SK-N-SH (cell line): Measurements from ENCODE around the gene ZDHHC14. TPM values are rescaled to one million over a fixed set of nuclear protein-coding genes. Genes with fewer than 3 reads are reported as not detected.

Experiments
- CTCF ChIA-PET: fragments of 300-600, 350-600 bp; formaldehyde crosslinking; extraction: SDS; loops from one replicate; lab custom pipeline; 2021; lab: Yijun Ruan, JAX
- POLR2A ChIA-PET: fragments of 350-600 bp; sonication (Branson Sonifier 250); formaldehyde crosslinking; extraction: SDS; loops from one replicate; lab custom pipeline; 2020; ENCODE audit warnings: antibody characterized with exemption, inconsistent platforms; lab: Yijun Ruan, JAX
- DNase-seq: peaks from one replicate; pipeline ENCODE4 v3.0.0; 2012
- H2AFZ ChIP-seq: fragments of 200-600 bp; sonication (generic); 2 replicates; pipeline ENCODE4 v1.8.1; 2016; ENCODE audit warnings: antibody characterized with exemption, mild to moderate bottlenecking, low read depth
- H3F3A ChIP-seq: fragments of 200-600 bp; sonication (generic); replicated peaks from 2 replicates; pipeline ENCODE3; 2016; ENCODE audit warnings: antibody characterized with exemption, mild to moderate bottlenecking; ENCODE audit not compliant: insufficient read depth
- H3K27ac ChIP-seq, 2 experiments: fragments of 200-500 bp in 1 of 2; fragments of 200-600 bp in 1 of 2; sonication (Bioruptor generic) in 1 of 2; sonication (generic), shearing (Covaris generic) in 1 of 2; 2 replicates each; pipeline versions ENCODE4 v1.5.1 to v1.6.1; 2014 to 2016; ENCODE audit warnings: low read depth in 2 of 2, inconsistent platforms in 1 of 2, low read length in 1 of 2, mild to moderate bottlenecking in 1 of 2, mixed read lengths in 1 of 2
- H3K27me3 ChIP-seq: fragments of 200-600 bp; sonication (generic), shearing (Covaris generic); 2 replicates; pipeline ENCODE4 v1.6.1; 2016; ENCODE audit warnings: mixed run types; ENCODE audit not compliant: insufficient read depth
- H3K36me3 ChIP-seq, 2 experiments: fragments of 200-500 bp in 1 of 2; fragments of 200-600 bp in 1 of 2; sonication (Bioruptor generic) in 1 of 2; sonication (generic) in 1 of 2; replicated peaks in 1 of 2; 2 replicates each; pipeline versions ENCODE3 to v1.5.1; 2014 to 2016; ENCODE audit warnings: low read length in 1 of 2, mild to moderate bottlenecking in 1 of 2; ENCODE audit not compliant: insufficient read depth in 2 of 2, control insufficient read depth in 1 of 2
- H3K4me1 ChIP-seq, 2 experiments: fragments of 200-500 bp in 1 of 2; fragments of 200-600 bp in 1 of 2; sonication (Bioruptor generic) in 1 of 2; sonication (generic), shearing (Covaris generic) in 1 of 2; 2 replicates each; pipeline versions ENCODE4 v1.5.1 to v1.6.1; 2014 to 2016; ENCODE audit warnings: low read depth in 1 of 2, low read length in 1 of 2, mixed run types in 1 of 2; ENCODE audit not compliant: insufficient read depth in 2 of 2, control insufficient read depth in 1 of 2
- H3K4me2 ChIP-seq: fragments of 200-600 bp; sonication (generic), shearing (Covaris generic); 2 replicates; pipeline ENCODE4 v1.6.1; 2017; ENCODE audit warnings: mixed run types
- H3K4me3 ChIP-seq, 2 experiments: fragments of 200-500 bp in 1 of 2; fragments of 200-600 bp in 1 of 2; sonication (Bioruptor generic) in 1 of 2; sonication (generic), shearing (Covaris generic) in 1 of 2; 2 replicates each; pipeline versions ENCODE4 v1.5.1 to v1.8.1; 2014 to 2016; ENCODE audit warnings: low read depth in 2 of 2, inconsistent platforms in 1 of 2, low read length in 1 of 2, mild to moderate bottlenecking in 1 of 2, mixed read lengths in 1 of 2, moderate library complexity in 1 of 2
- H3K79me2 ChIP-seq: fragments of 200-600 bp; sonication (generic); 2 replicates; pipeline ENCODE4 v1.8.1; 2017; ENCODE audit warnings: mild to moderate bottlenecking; ENCODE audit not compliant: insufficient read depth
- H3K9ac ChIP-seq: fragments of 200-600 bp; sonication (generic); 2 replicates; pipeline ENCODE4 v1.6.1; 2017; ENCODE audit warnings: mixed run types
- H3K9me2 ChIP-seq: fragments of 200-600 bp; sonication (generic); 2 replicates; pipeline ENCODE4 v1.6.1; 2017; ENCODE audit warnings: mixed run types
- H3K9me3 ChIP-seq: fragments of 200-600 bp; sonication (generic); 2 replicates; pipeline ENCODE4 v1.6.1; 2017; ENCODE audit warnings: mixed run types, mild to moderate bottlenecking, moderate library complexity
- H4K20me1 ChIP-seq: fragments of 200-600 bp; sonication (generic); 2 replicates; pipeline ENCODE4 v1.6.1; 2017; ENCODE audit warnings: mild to moderate bottlenecking, mixed run types; ENCODE audit not compliant: insufficient read depth
- FOSL2 ChIP-seq: IDR thresholded peaks from 2 replicates; pipeline ENCODE4 v1.4.0; 2012; ENCODE audit warnings: low read depth, mild to moderate bottlenecking, moderate library complexity, borderline replicate concordance
- GABPA ChIP-seq: IDR thresholded peaks from 2 replicates; pipeline ENCODE4 v1.4.0; 2012; ENCODE audit warnings: low read depth, mild to moderate bottlenecking
- JUND ChIP-seq: IDR thresholded peaks from 2 replicates; pipeline ENCODE4 v1.4.0; 2012
- MAX ChIP-seq: IDR thresholded peaks from 2 replicates; pipeline ENCODE4 v1.4.0; 2012; ENCODE audit warnings: low read depth
- MXI1 ChIP-seq: IDR thresholded peaks from 2 replicates; pipeline ENCODE4 v1.6.1; 2012; ENCODE audit warnings: mild to moderate bottlenecking, low read depth, low read length, improper control_type of control experiment
- NRF1 ChIP-seq: IDR thresholded peaks from 2 replicates; pipeline ENCODE4 v1.6.1; 2012; ENCODE audit warnings: low read depth, mild to moderate bottlenecking, low read length
- PBX3 ChIP-seq: IDR thresholded peaks from 2 replicates; pipeline ENCODE4; 2012
- POLR2AphosphoS5 ChIP-seq: IDR thresholded peaks from 2 replicates; pipeline ENCODE4 v1.6.1; 2012; ENCODE audit warnings: low read depth, low read length
- RCOR1 ChIP-seq: fragments of 150-350 bp; IDR thresholded peaks from 2 replicates; pipeline ENCODE4 v1.6.1; 2017; ENCODE audit warnings: antibody characterized with exemption, low read length
- REST ChIP-seq: IDR thresholded peaks from 2 replicates; pipeline ENCODE4 v1.6.1; 2012; ENCODE audit warnings: mild to moderate bottlenecking, low read depth, low read length, moderate library complexity
- RXRA ChIP-seq: IDR thresholded peaks from 2 replicates; pipeline ENCODE4 v1.4.0; 2012; ENCODE audit warnings: low read depth, mild to moderate bottlenecking, borderline replicate concordance
- TAF1 ChIP-seq: IDR thresholded peaks from 2 replicates; pipeline ENCODE4 v1.6.1; 2012; ENCODE audit warnings: low read depth, mild to moderate bottlenecking, low read length, moderate library complexity, borderline replicate concordance
- TCF12 ChIP-seq: IDR thresholded peaks from 2 replicates; pipeline ENCODE4 v1.4.0; 2012
- TEAD4 ChIP-seq: IDR thresholded peaks from 2 replicates; pipeline ENCODE4 v1.4.0; 2012; ENCODE audit warnings: mild to moderate bottlenecking, borderline replicate concordance; ENCODE audit not compliant: insufficient read depth
- YY1 ChIP-seq: IDR thresholded peaks from 2 replicates; pipeline ENCODE4 v1.4.0; 2012; ENCODE audit warnings: low read depth, mild to moderate bottlenecking
- WGBS: methylation state at CpG from one replicate; pipeline ENCODE4 v1.1.6; 2017; ENCODE audit warnings: low lambda C conversion rate; 5-methylcytosine and 5-hydroxymethylcytosine counted together
- polyA plus RNA-seq, 3 experiments: library from polyadenylated mRNA; depleted of rRNA; stranded (reverse); fragments of >200 nt; gene quantifications; 2 replicates each; pipeline ENCODE4 v1.2.3, GENCODE V29; 2012
- TF ChIP-seq, protein P1 (sequence below): fragments of 150-350 bp; IDR thresholded peaks from 2 replicates; pipeline ENCODE4 v1.6.1; 2016; ENCODE audit warnings: mild to moderate bottlenecking, low read depth, low read length

ZDHHC14 gene
- polyA plus RNA-seq, 1 of the 3 experiments (the other 2 are of a cell fraction), result 5.4 TPM

DNA sequence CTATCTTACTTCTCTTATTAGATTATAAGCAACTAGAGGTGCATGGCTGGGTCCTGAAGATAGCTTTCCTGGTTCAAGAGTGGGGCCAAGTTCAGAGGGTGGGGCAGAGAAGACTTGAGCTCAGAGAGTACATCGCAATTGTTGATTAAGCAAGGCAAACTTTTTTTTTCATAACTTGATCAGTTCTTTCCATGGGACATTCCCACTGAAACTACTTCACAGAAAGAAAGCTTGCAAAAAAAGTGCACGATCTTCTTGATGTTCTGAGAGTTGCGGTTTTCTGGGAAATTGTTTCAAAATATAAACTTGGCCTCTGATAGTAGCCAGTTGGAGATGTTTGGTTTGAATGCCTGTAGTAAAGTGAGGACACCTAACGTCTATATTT, 100.9 kb downstream of the ZDHHC14 start (continued):
- TF ChIP-seq MXI1, result no peak
- no peak for TF ChIP-seq RCOR1
- no peak for TF ChIP-seq TAF1
- no peak for TF ChIP-seq YY1
- TF ChIP-seq POLR2AphosphoS5, result no peak

- no peaks in the 10 kb centered on the region for H3F3A ChIP-seq
- no peaks in the 10 kb centered on the region for H3K79me2 ChIP-seq
- H3K9me2 ChIP-seq, result no peaks in the 10 kb centered on the region
- ChIA-PET POLR2A (no interaction called here), CTCF (no interaction called here)
- H3K4me2 ChIP-seq, result no peak overlapping the region
- H3K36me3 ChIP-seq, result no peaks in the 10 kb centered on the region
- TF ChIP-seq TCF12, result no peak
- TF ChIP-seq MAX, result no peak
- TF ChIP-seq REST, result no peak
- no peak for TF ChIP-seq JUND
- TF ChIP-seq, protein P1, sequence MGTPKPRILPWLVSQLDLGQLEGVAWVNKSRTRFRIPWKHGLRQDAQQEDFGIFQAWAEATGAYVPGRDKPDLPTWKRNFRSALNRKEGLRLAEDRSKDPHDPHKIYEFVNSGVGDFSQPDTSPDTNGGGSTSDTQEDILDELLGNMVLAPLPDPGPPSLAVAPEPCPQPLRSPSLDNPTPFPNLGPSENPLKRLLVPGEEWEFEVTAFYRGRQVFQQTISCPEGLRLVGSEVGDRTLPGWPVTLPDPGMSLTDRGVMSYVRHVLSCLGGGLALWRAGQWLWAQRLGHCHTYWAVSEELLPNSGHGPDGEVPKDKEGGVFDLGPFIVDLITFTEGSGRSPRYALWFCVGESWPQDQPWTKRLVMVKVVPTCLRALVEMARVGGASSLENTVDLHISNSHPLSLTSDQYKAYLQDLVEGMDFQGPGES, result no peak
- TF ChIP-seq PBX3, result no peak
- TF ChIP-seq POLR2AphosphoS5, result no peak
- no peak for TF ChIP-seq TEAD4
- no peak for TF ChIP-seq YY1
- no peak for TF ChIP-seq NRF1
- TF ChIP-seq FOSL2, result no peak
- TF ChIP-seq GABPA, result no peak
- TF ChIP-seq RXRA, result no peak
- H3K9me3 ChIP-seq, result no peaks in the 10 kb centered on the region
- H3K4me3 ChIP-seq, result no peak overlapping the region
- 93% methylated on average over 3 of the region's 3 CpGs for WGBS
- no peaks in the 10 kb centered on the region for H3K27me3 ChIP-seq
- no peaks in the 10 kb centered on the region for H4K20me1 ChIP-seq
- DNase-seq, result no peak
- H2AFZ ChIP-seq, result no peak overlapping the region
- no peak overlapping the region for H3K27ac ChIP-seq
- H3K4me1 ChIP-seq, result peaks cover 0 to 15% of the 10 kb centered on the region in 2 experiments; a peak in 1 of 4 replicates
- H3K9ac ChIP-seq, result no peak overlapping the region
Observed at GRCh38 chr6:157483770-157484169, 102.8 kb downstream of the ZDHHC14 start.
